Measurements from ENCODE around the gene GDI2. TPM values are rescaled to one million over a fixed set of nuclear protein-coding genes. Genes with fewer than 3 reads are reported as not detected.
"Not testable (repeated sequence)": the region's sequence is repeated elsewhere in the genome, so short reads cannot be mapped to it uniquely, and the experiment has no call there.

GDI2 gene
- total RNA-seq, 1 donor from 2014 or later: 402 TPM

- TF ChIP-seq CTCF (conservative IDR thresholded peaks at IDR 0.05; ENCODE audit: low read depth, low read length): no peak
- H3K4me3 ChIP-seq (ENCODE audit: low read depth, low read length): no peak overlapping the region
- no peak for DNase-seq (ENCODE audit: low read depth)
Measured at GRCh38 chr10:5854131-5854475, 40.9 kb upstream of the GDI2 start.

GRCh38 chr10:5846667-5847066 is 33.4 kb upstream of the GDI2 start:
- not testable (repeated sequence) for DNase-seq (ENCODE audit: low read depth); H3K4me3 ChIP-seq (ENCODE audit: low read depth, low read length)

GRCh38 chr10:5844345-5845055 is 31.3 kb upstream of the GDI2 start:
- TF ChIP-seq CTCF (conservative IDR thresholded peaks at IDR 0.05; ENCODE audit: low read depth, low read length): no peak
- H3K4me3 ChIP-seq (ENCODE audit: low read depth, low read length): no peak overlapping the region
- DNase-seq (ENCODE audit: low read depth): no peak

GRCh38 chr10:5843686-5844344 is 30.6 kb upstream of the GDI2 start:
- TF ChIP-seq CTCF (conservative IDR thresholded peaks at IDR 0.05; ENCODE audit: low read depth, low read length): no peak
- DNase-seq (ENCODE audit: low read depth): no peak
- H3K4me3 ChIP-seq (ENCODE audit: low read depth, low read length): no peak overlapping the region

- no peak for TF ChIP-seq CTCF (conservative IDR thresholded peaks at IDR 0.05; ENCODE audit: low read depth, low read length)
- H3K4me3 ChIP-seq (ENCODE audit: low read depth, low read length): no peak overlapping the region
- no peak for DNase-seq (ENCODE audit: low read depth)
Measured at GRCh38 chr10:5841965-5842364, 28.7 kb upstream of the GDI2 start.

GRCh38 chr10:5840314-5841307 is 27.4 kb upstream of the GDI2 start:
- peak overlapping the region; percentile 37 for H3K4me3 ChIP-seq (ENCODE audit: low read depth, low read length)
- DNase-seq (ENCODE audit: low read depth): no peak
- no peak for TF ChIP-seq CTCF (conservative IDR thresholded peaks at IDR 0.05; ENCODE audit: low read depth, low read length)

GRCh38 chr10:5836181-5836580 is 22.9 kb upstream of the GDI2 start:
- H3K4me3 ChIP-seq (ENCODE audit: low read depth, low read length); DNase-seq (ENCODE audit: low read depth): not testable (repeated sequence)
